MCF 10A (cell line): ENCODE data around the gene ST6GAL1. TPM values are rescaled to one million over a fixed set of nuclear protein-coding genes. Genes with fewer than 3 reads are reported as not detected.
A peak's percentile ranks its signal among the peaks of the same experiment; 100 is the strongest.
"Not testable (repeated sequence)": the region's sequence is repeated elsewhere in the genome, so short reads cannot be mapped to it uniquely, and the experiment has no call there.

Source experiments
- BruUV-seq: library from RNA; stranded (reverse); fragments of 400-500 nt; replicated peaks from 2 replicates; lab custom pipeline; 2021; lab: Mats Ljungman, UMichigan
- CTCF ChIA-PET: fragments of 300-600 bp; sonication (Branson Sonifier 250); formaldehyde crosslinking; extraction: SDS; loops from one replicate; lab custom pipeline; 2021; ENCODE audit warnings: antibody characterized with exemption, inconsistent platforms; lab: Yijun Ruan, JAX
- POLR2A ChIA-PET: fragments of 300-600, 350-650 bp; sonication (Branson Sonifier 250); formaldehyde crosslinking; extraction: SDS; loops from one replicate; lab custom pipeline; 2020; ENCODE audit warnings: antibody characterized with exemption, inconsistent platforms; lab: Yijun Ruan, JAX
- DNase-seq: peaks from one replicate; pipeline ENCODE4 v3.0.0-alpha.2; 2018; ENCODE audit not compliant: unreplicated experiment
- H3K27ac Mint-ChIP-seq: one replicate; pipeline ENCODE4 v1.8.0; 2022; ENCODE audit warnings: mild to moderate bottlenecking, low read depth, mixed read lengths; ENCODE audit not compliant: unreplicated experiment
- H3K27me3 Mint-ChIP-seq: one replicate; pipeline ENCODE4 v1.8.0; 2022; ENCODE audit warnings: mixed read lengths; ENCODE audit not compliant: insufficient read depth, unreplicated experiment
- H3K36me3 Mint-ChIP-seq: one replicate; pipeline ENCODE4 v1.8.0; 2022; ENCODE audit warnings: mild to moderate bottlenecking, moderate library complexity, mixed read lengths; ENCODE audit not compliant: insufficient read depth, unreplicated experiment
- H3K4me1 Mint-ChIP-seq: one replicate; pipeline ENCODE4 v1.8.0; 2022; ENCODE audit warnings: mixed read lengths; ENCODE audit not compliant: insufficient read depth, unreplicated experiment
- H3K4me3 Mint-ChIP-seq: one replicate; pipeline ENCODE4 v1.8.0; 2022; ENCODE audit warnings: mild to moderate bottlenecking, moderate library complexity, mixed read lengths; ENCODE audit not compliant: unreplicated experiment
- H3K9me3 Mint-ChIP-seq: one replicate; pipeline ENCODE4 v1.8.0; 2022; ENCODE audit warnings: mixed read lengths; ENCODE audit not compliant: unreplicated experiment
- CTCF ChIP-seq: fragments of 200-600 bp; IDR thresholded peaks from one replicate; pipeline ENCODE4 v1.8.0; 2022; ENCODE audit warnings: antibody characterized with exemption, mild to moderate bottlenecking; ENCODE audit not compliant: unreplicated experiment
- intact Hi-C: fragments of 100-400 bp; cut with micrococcal nuclease; formaldehyde crosslinking; loops from 2 replicates; pipeline ENCODE4 v1.14.1; 2022
- total RNA-seq: library from RNA; stranded (reverse); gene quantifications from 2 replicates; pipeline ENCODE4 v1.2.3, GENCODE V29; 2022

Gene ST6GAL1
- total RNA-seq, 1 experiment from 2014 or later = 18.8 TPM

DNA sequence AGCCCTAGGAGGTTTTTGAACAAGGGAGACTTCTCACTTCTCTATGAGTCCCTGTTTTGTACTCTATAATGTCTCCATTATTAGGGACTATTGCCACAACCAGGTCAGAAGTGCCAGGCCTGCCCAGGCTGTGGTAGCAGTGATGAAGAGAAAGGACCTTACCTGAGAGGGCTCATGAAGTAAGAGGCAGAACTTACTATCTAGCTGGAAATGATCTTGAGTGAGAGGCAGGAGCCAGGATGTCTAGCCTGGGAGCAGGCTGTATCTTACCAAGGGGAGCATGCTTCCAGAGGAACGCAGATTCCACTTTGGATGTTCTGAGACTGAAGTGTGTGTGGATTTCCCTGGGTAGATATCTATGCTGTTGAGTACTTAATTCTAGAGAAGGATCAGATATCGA, 115.7 kb downstream of the ST6GAL1 start:
- no peak for TF ChIP-seq CTCF
- Mint-ChIP-seq H3K36me3 (peaks cover 5% of the 10 kb centered on the region), H3K4me3 (no peak overlapping the region), H3K27me3 (no peaks in the 10 kb centered on the region), H3K4me1 (peaks cover 9% of the 10 kb centered on the region), H3K9me3 (peaks cover 6% of the 10 kb centered on the region), H3K27ac (no peak overlapping the region)
- no TSS peak for BruUV-seq
- intact Hi-C loops = no loop called here
- DNase-seq = no peak
- CTCF ChIA-PET = interaction anchor here (0.6 kb wide), 1 partner anchor 465 kb away, joined by 4 read pairs; no protein-coding TSS in a partner anchor
- POLR2A ChIA-PET = interaction anchor here (0.6 kb wide), 1 partner anchor 86 kb away, joined by 3 read pairs; no protein-coding TSS in a partner anchor

DNA sequence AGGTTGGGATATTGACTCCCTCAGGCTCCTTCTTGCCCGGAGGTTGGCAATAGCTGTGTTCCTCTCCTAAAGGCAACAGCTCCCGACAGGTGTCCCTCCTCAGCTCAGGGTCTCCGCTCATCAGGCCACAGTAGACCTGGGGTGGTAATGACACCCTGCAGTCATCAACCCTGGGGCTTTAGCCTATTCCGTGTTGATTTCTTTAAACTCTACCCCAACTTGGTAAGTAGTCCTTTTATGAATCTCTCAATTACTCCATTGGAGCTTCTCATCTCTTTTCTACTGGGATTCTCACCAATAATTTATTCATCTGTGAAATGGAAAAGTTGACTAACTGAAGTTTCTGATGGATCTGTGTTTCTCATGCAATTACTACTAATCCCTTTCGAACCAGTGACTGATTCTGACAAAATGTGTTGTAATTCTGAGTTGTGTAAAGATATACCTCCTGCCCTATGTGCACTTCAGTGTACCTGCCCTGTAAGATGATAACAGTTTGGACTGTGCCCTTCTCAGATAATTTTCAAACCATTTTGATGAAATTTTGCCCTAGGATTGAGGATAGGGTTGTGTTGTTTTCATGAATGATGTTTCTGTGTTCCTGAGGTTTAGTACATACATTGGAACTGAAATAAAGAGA, 119.3 kb downstream of the ST6GAL1 start:
- intact Hi-C loops = no loop called here
- Mint-ChIP-seq H3K9me3 (peaks cover 6% of the 10 kb centered on the region), H3K36me3 (peaks cover 7% of the 10 kb centered on the region), H3K27ac (no peak overlapping the region), H3K4me3 (no peak overlapping the region), H3K4me1 (peaks cover 12% of the 10 kb centered on the region), H3K27me3 (no peaks in the 10 kb centered on the region)
- no peak for TF ChIP-seq CTCF
- no peak for DNase-seq
- no TSS peak for BruUV-seq
- ChIA-PET CTCF (interaction anchor here (0.6 kb wide), 1 partner anchor 190 kb away, joined by 3 read pairs; no protein-coding TSS in a partner anchor), POLR2A (no interaction called here)

DNA sequence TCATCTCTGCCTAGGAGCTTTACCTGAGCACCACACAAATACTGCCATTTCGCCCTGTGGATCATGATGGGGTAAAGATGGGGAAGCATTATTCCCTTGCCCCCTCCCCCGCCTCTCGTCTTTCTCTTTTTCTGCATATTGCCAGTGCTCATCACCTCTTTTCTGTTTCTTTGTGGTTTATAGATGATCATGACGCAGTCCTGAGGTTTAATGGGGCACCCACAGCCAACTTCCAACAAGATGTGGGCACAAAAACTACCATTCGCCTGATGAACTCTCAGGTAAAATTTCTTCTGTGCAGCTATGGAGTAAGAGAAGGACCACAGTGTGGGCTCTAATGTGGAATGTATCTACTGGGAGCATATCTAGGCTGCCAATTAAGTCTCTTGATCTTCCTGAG, 120.7 kb downstream of the ST6GAL1 start:
- no TSS peak for BruUV-seq
- H3K4me3 Mint-ChIP-seq = no peak overlapping the region
- ChIA-PET CTCF (no interaction called here), POLR2A (interaction anchor here (0.7 kb wide), 1 partner anchor 202 kb away, joined by 3 read pairs; no protein-coding TSS in a partner anchor)
- H3K27ac Mint-ChIP-seq = peak overlapping the region; percentile 10
- H3K36me3 Mint-ChIP-seq = peaks cover 20% of the 10 kb centered on the region
- intact Hi-C loops = no loop called here
- no peak for TF ChIP-seq CTCF
- no peak for DNase-seq
- H3K27me3 Mint-ChIP-seq = no peaks in the 10 kb centered on the region
- H3K4me1 Mint-ChIP-seq = peaks cover 12% of the 10 kb centered on the region
- H3K9me3 Mint-ChIP-seq = peaks cover 17% of the 10 kb centered on the region

GRCh38 chr3:187051724-187052366, 121.5 kb downstream of the ST6GAL1 start:
- H3K27me3 Mint-ChIP-seq = no peaks in the 10 kb centered on the region
- peaks cover 24% of the 10 kb centered on the region for H3K36me3 Mint-ChIP-seq
- CTCF ChIA-PET = no interaction called here
- no TSS peak for BruUV-seq
- H3K4me3 Mint-ChIP-seq = no peak overlapping the region
- DNase-seq = peak; percentile 68
- intact Hi-C loops = no loop called here
- POLR2A ChIA-PET = no interaction called here
- TF ChIP-seq CTCF = no peak
- peak overlapping the region; percentile 10 for H3K27ac Mint-ChIP-seq
- H3K9me3 Mint-ChIP-seq = peaks cover 17% of the 10 kb centered on the region
- peaks cover 12% of the 10 kb centered on the region for H3K4me1 Mint-ChIP-seq

- Mint-ChIP-seq H3K4me1 (peaks cover 12% of the 10 kb centered on the region), H3K9me3 (peaks cover 17% of the 10 kb centered on the region), H3K36me3 (peaks cover 24% of the 10 kb centered on the region)
- H3K27ac Mint-ChIP-seq, BruUV-seq, intact Hi-C loops, H3K27me3 Mint-ChIP-seq, H3K4me3 Mint-ChIP-seq, POLR2A ChIA-PET, CTCF ChIA-PET, DNase-seq: not testable (repeated sequence)
Observed at GRCh38 chr3:187052427-187052826, 122.1 kb downstream of the ST6GAL1 start.

GRCh38 chr3:187054433-187054832, 124.1 kb downstream of the ST6GAL1 start:
- CTCF ChIA-PET = interaction anchor here (0.7 kb wide), 1 partner anchor 469 kb away, joined by 3 read pairs; no protein-coding TSS in a partner anchor

More at GRCh38 chr3:187054433-187054832, 124.1 kb downstream of the ST6GAL1 start:
- DNase-seq, BruUV-seq, intact Hi-C loops, H3K27ac Mint-ChIP-seq, H3K4me3 Mint-ChIP-seq, H3K27me3 Mint-ChIP-seq: not testable (repeated sequence)
- POLR2A ChIA-PET = interaction anchor here (0.9 to 1.0 kb wide), 2 partner anchors 47 to 205 kb away, joined by 3 read pairs; no protein-coding TSS in a partner anchor
- Mint-ChIP-seq H3K4me1 (peaks cover 12% of the 10 kb centered on the region), H3K9me3 (peaks cover 12% of the 10 kb centered on the region), H3K36me3 (peaks cover 30% of the 10 kb centered on the region)
